H9 (cell line): ENCODE measurements around the gene NOX5. TPM values are rescaled to one million over a fixed set of nuclear protein-coding genes. Genes with fewer than 3 reads are reported as not detected.

Source experiments
- DNase-seq: peaks from one replicate; pipeline ENCODE4 v3.0.0-alpha.2; 2017
- H2AFZ ChIP-seq: one replicate; pipeline ENCODE4 v1.6.1; 2013; ENCODE audit warnings: mild to moderate bottlenecking, low read length, control low read depth, moderate library complexity
- H2AK5ac ChIP-seq: 2 replicates; pipeline ENCODE4 v1.6.1; 2013; ENCODE audit warnings: low read length, control low read depth, mixed read lengths; ENCODE audit not compliant: insufficient read length
- H2BK120ac ChIP-seq: one replicate; pipeline ENCODE4 v1.6.1; 2013; ENCODE audit warnings: low read depth, mild to moderate bottlenecking, low read length, control low read depth, inconsistent platforms; ENCODE audit not compliant: poor library complexity, severe bottlenecking
- H2BK12ac ChIP-seq: 2 replicates; pipeline ENCODE4 v1.6.1; 2013; ENCODE audit warnings: low read length, control low read depth, mixed read lengths, low read depth; ENCODE audit not compliant: insufficient read length
- H2BK15ac ChIP-seq: 2 replicates; pipeline ENCODE4 v1.6.1; 2013; ENCODE audit warnings: low read depth, low read length, control low read depth
- H2BK20ac ChIP-seq: one replicate; pipeline ENCODE4 v1.6.1; 2013; ENCODE audit warnings: low read depth, mild to moderate bottlenecking, low read length, control low read depth, inconsistent platforms; ENCODE audit not compliant: poor library complexity, severe bottlenecking
- H2BK5ac ChIP-seq: 2 replicates; pipeline ENCODE4 v1.6.1; 2013; ENCODE audit warnings: low read length, control low read depth, mixed read lengths; ENCODE audit not compliant: insufficient read length
- H3K14ac ChIP-seq: 2 replicates; pipeline ENCODE4 v1.6.1; 2013; ENCODE audit warnings: low read length, control low read depth; ENCODE audit not compliant: insufficient read depth
- H3K18ac ChIP-seq: 2 replicates; pipeline ENCODE4 v1.6.1; 2013; ENCODE audit warnings: low read depth, mild to moderate bottlenecking, mixed read lengths, low read length, control low read depth; ENCODE audit not compliant: insufficient read length
- H3K23ac ChIP-seq: 2 replicates; pipeline ENCODE4 v1.6.1; 2013; ENCODE audit warnings: low read length, control low read depth, mixed read lengths, low read depth; ENCODE audit not compliant: insufficient read length
- H3K23me2 ChIP-seq: 2 replicates; pipeline ENCODE4 v1.6.1; 2013; ENCODE audit warnings: low read depth, mild to moderate bottlenecking, mixed read lengths, low read length, control low read depth; ENCODE audit not compliant: insufficient read length, poor library complexity, severe bottlenecking
- H3K27ac ChIP-seq: 2 replicates; pipeline ENCODE4 v1.5.1; 2013; ENCODE audit warnings: low read length, control low read depth, mixed read lengths, low read depth; ENCODE audit not compliant: insufficient read length
- H3K27me3 ChIP-seq: 2 replicates; pipeline ENCODE4 v1.6.1; 2013; ENCODE audit warnings: low read length, control low read depth, inconsistent platforms; ENCODE audit not compliant: insufficient read depth
- H3K4ac ChIP-seq: 2 replicates; pipeline ENCODE4 v1.6.1; 2013; ENCODE audit warnings: low read depth, mild to moderate bottlenecking, control low read depth, inconsistent platforms, low read length, moderate library complexity
- H3K4me1 ChIP-seq: 2 replicates; pipeline ENCODE4 v1.6.1; 2013; ENCODE audit warnings: low read length, control low read depth, inconsistent platforms; ENCODE audit not compliant: insufficient read depth
- H3K4me2 ChIP-seq: 2 replicates; pipeline ENCODE4 v1.6.1; 2013; ENCODE audit warnings: low read length, control low read depth, mixed read lengths; ENCODE audit not compliant: insufficient read length, insufficient read depth
- H3K56ac ChIP-seq: 2 replicates; pipeline ENCODE4 v1.6.1; 2013; ENCODE audit warnings: low read depth, mild to moderate bottlenecking, mixed read lengths, low read length, control low read depth; ENCODE audit not compliant: insufficient read length
- H3K79me1 ChIP-seq: 2 replicates; pipeline ENCODE4 v1.6.1; 2013; ENCODE audit warnings: low read depth, mild to moderate bottlenecking, moderate library complexity, low read length, control low read depth, inconsistent platforms; ENCODE audit not compliant: insufficient read depth, poor library complexity, severe bottlenecking
- H3K79me2 ChIP-seq: 2 replicates; pipeline ENCODE4 v1.6.1; 2013; ENCODE audit warnings: low read length, control low read depth, inconsistent platforms; ENCODE audit not compliant: insufficient read depth
- H3K9ac ChIP-seq: 2 replicates; pipeline ENCODE4 v1.6.1; 2013; ENCODE audit warnings: low read length, control low read depth, mixed read lengths; ENCODE audit not compliant: insufficient read length; ENCODE audit errors: extremely low read depth
- H3K9me3 ChIP-seq: one replicate; pipeline ENCODE4 v1.6.1; 2013; ENCODE audit warnings: low read depth, low read length, inconsistent platforms; ENCODE audit not compliant: control insufficient read depth
- H3T11ph ChIP-seq: one replicate; pipeline ENCODE4 v1.6.1; 2013; ENCODE audit warnings: mild to moderate bottlenecking, low read length, control low read depth, inconsistent platforms
- H4K20me1 ChIP-seq: one replicate; pipeline ENCODE4 v1.6.1; 2013; ENCODE audit not compliant: control insufficient read depth, insufficient read length, insufficient read depth
- H4K5ac ChIP-seq: 2 replicates; pipeline ENCODE4 v1.6.1; 2013; ENCODE audit warnings: low read depth, mild to moderate bottlenecking, mixed read lengths, low read length, control low read depth; ENCODE audit not compliant: insufficient read length
- H4K8ac ChIP-seq: replicated peaks from 2 replicates; pipeline ENCODE4 v1.6.1; 2013; ENCODE audit warnings: low read length, control low read depth, mixed read lengths, low read depth; ENCODE audit not compliant: insufficient read length
- H4K91ac ChIP-seq: 2 replicates; pipeline ENCODE4 v1.6.1; 2013; ENCODE audit warnings: low read depth, mild to moderate bottlenecking, moderate library complexity, mixed read lengths, low read length, control low read depth; ENCODE audit not compliant: insufficient read length
- H3K27ac Mint-ChIP-seq, 3 experiments: 2 replicates in 2 of 3; 3 replicates in 1 of 3; pipeline ENCODE4 v1.8.0; 2020 to 2021; ENCODE audit warnings: mixed read lengths in 3 of 3, mild to moderate bottlenecking in 1 of 3, moderate library complexity in 1 of 3
- H3K27me3 Mint-ChIP-seq: 2 replicates; pipeline ENCODE4 v1.8.0; 2021; ENCODE audit warnings: low read depth, mild to moderate bottlenecking, moderate library complexity, mixed read lengths
- H3K36me3 Mint-ChIP-seq, 3 experiments: 2 replicates in 2 of 3; 3 replicates in 1 of 3; pipeline ENCODE4 v1.8.0; 2020 to 2021; ENCODE audit warnings: low read depth in 3 of 3, mixed read lengths in 3 of 3; ENCODE audit not compliant: insufficient read depth in 1 of 3
- H3K4me1 Mint-ChIP-seq, 2 experiments: 2 replicates each; pipeline ENCODE4 v1.8.0; 2020; ENCODE audit warnings: mixed read lengths in 2 of 2
- H3K4me3 Mint-ChIP-seq, 2 experiments: 2 replicates in 1 of 2; 3 replicates in 1 of 2; pipeline ENCODE4 v1.8.0; 2020 to 2021; ENCODE audit warnings: mild to moderate bottlenecking in 2 of 2, mixed read lengths in 2 of 2, moderate library complexity in 1 of 2
- H3K9me3 Mint-ChIP-seq, 2 experiments: 2 replicates in 1 of 2; 3 replicates in 1 of 2; pipeline ENCODE4 v1.8.0; 2020; ENCODE audit warnings: mild to moderate bottlenecking in 2 of 2, mixed read lengths in 2 of 2, moderate library complexity in 1 of 2
- CTCF ChIP-seq: fragments of 200-600 bp; sonication (generic); conservative IDR thresholded peaks from 3 replicates; pipeline ENCODE4 v1.8.0; 2021; ENCODE audit warnings: antibody characterized with exemption, mild to moderate bottlenecking
- WGBS: extraction: QIAGEN DNeasy Blood & Tissue Kit; methylation state at CpG from one replicate; pipeline ENCODE4 v1.1.7; 2013; ENCODE audit warnings: missing lambda C conversion rate, low lambda C conversion rate, mixed read lengths; ENCODE audit not compliant: insufficient read length; ENCODE audit errors: extremely low coverage; 5-methylcytosine and 5-hydroxymethylcytosine counted together
- total RNA-seq: library from RNA; stranded (reverse); gene quantifications from 2 replicates; pipeline ENCODE4 v1.2.1, GENCODE V29; 2021

The NOX5 gene
- total RNA-seq, 1 experiment from 2014 or later: 0.04 TPM

- Histone ChIP-seq H2BK5ac (no peak overlapping the region), H3K23me2 (no peaks in the 10 kb centered on the region), H3K79me2 (no peaks in the 10 kb centered on the region), H3K27me3 (no peaks in the 10 kb centered on the region), H3K23ac (no peak overlapping the region), H2AK5ac (no peak overlapping the region), H4K5ac (no peak overlapping the region), H2BK12ac (no peak overlapping the region), H2BK120ac (no peak overlapping the region), H4K8ac (no peak overlapping the region), H3K4ac (no peak overlapping the region), H4K20me1 (no peaks in the 10 kb centered on the region), H2BK15ac (no peak overlapping the region), H3K9ac (no peak overlapping the region), H2AFZ (no peak overlapping the region), H3K9me3 (no peaks in the 10 kb centered on the region), H3K14ac (no peak overlapping the region), H4K91ac (no peak overlapping the region), H3K18ac (no peak overlapping the region), H3K56ac (no peak overlapping the region), H3K79me1 (no peaks in the 10 kb centered on the region), H3K4me1 (no peaks in the 10 kb centered on the region), H2BK20ac (no peak overlapping the region), H3T11ph (no peak overlapping the region), H3K4me2 (no peak overlapping the region), H3K27ac (no peak overlapping the region)
- H3K36me3 Mint-ChIP-seq: peaks cover 9 to 20% (median 17%) of the 10 kb centered on the region in 3 experiments; a peak in 6 of 7 replicates
- no peaks in the 10 kb centered on the region for H3K4me1 Mint-ChIP-seq
- no peak for TF ChIP-seq CTCF
- peaks cover 28 to 35% of the 10 kb centered on the region in 2 experiments for H3K9me3 Mint-ChIP-seq
- H3K27ac Mint-ChIP-seq: no peak overlapping the region
- DNase-seq: no peak
- no CpG with 5 or more reads among the region's 3 CpGs for WGBS
- peaks cover 6% of the 10 kb centered on the region for H3K27me3 Mint-ChIP-seq
- no peak overlapping the region for H3K4me3 Mint-ChIP-seq
These were observed 35.5 kb upstream of the NOX5 start for GRCh38 chr15:68979006-68979405.
